Measurements from ENCODE around the gene CCDC12. TPM values are rescaled to one million over a fixed set of nuclear protein-coding genes. Genes with fewer than 3 reads are reported as not detected.

CCDC12 gene
- total and polyA plus RNA-seq, 2 of the 13 experiments (the other 11 are each of a cell fraction or from before 2014, with no cell fraction given), result 30.1 to 49.5 TPM

GRCh38 chr3:47018269-47018611, 41.7 kb upstream of the CCDC12 start (continued):
- TF ChIP-seq FOXA3 (CRISPR knock-in tag; IDR thresholded peaks at IDR 0.05) (peak; percentile 48; the same call in 1 of the 2 replicates), ZNF343 (CRISPR knock-in tag; IDR thresholded peaks at IDR 0.05) (no peak), PAWR (CRISPR knock-in tag; IDR thresholded peaks at IDR 0.05; ENCODE audit: borderline replicate concordance) (no peak), USF2 (IDR thresholded peaks at IDR 0.05; ENCODE audit: low read depth, low read length) (no peak), USF2 (CRISPR knock-in tag; IDR thresholded peaks at IDR 0.05; ENCODE audit: borderline replicate concordance) (no peak), ZBTB7A (CRISPR knock-in tag; IDR thresholded peaks at IDR 0.05) (no peak), ZNF235 (CRISPR knock-in tag; IDR thresholded peaks at IDR 0.05; ENCODE audit: borderline replicate concordance) (no peak), IKZF5 (CRISPR knock-in tag; IDR thresholded peaks at IDR 0.05) (no peak), TBP (CRISPR knock-in tag; IDR thresholded peaks at IDR 0.05) (no peak), TEAD3 (CRISPR knock-in tag; optimal IDR thresholded peaks at IDR 0.05; ENCODE audit: borderline replicate concordance) (no peak), PHF21A (CRISPR knock-in tag; IDR thresholded peaks at IDR 0.05) (peak; percentile 60; the same call in 1 of the 2 replicates), BORCS8-MEF2B (CRISPR knock-in tag; IDR thresholded peaks at IDR 0.05) (no peak), PHF8 (CRISPR knock-in tag; IDR thresholded peaks at IDR 0.05) (no peak), SMARCC2 (IDR thresholded peaks at IDR 0.05) (no peak), HNF4A (CRISPR knock-in tag; IDR thresholded peaks at IDR 0.05) (peak; percentile 89), BRCA1 (CRISPR knock-in tag; IDR thresholded peaks at IDR 0.05) (no peak), NFYC (CRISPR knock-in tag; IDR thresholded peaks at IDR 0.05) (no peak), HNF4G (IDR thresholded peaks at IDR 0.05; ENCODE audit: borderline replicate concordance, low read depth, low read length) (peak; percentile 77), HNF4G (CRISPR knock-in tag; IDR thresholded peaks at IDR 0.05; ENCODE audit: borderline replicate concordance, low read depth) (no peak), MEF2D (CRISPR knock-in tag; IDR thresholded peaks at IDR 0.05) (no peak), PRDM4 (CRISPR knock-in tag; IDR thresholded peaks at IDR 0.05; ENCODE audit: borderline replicate concordance) (no peak), NCOA2 (CRISPR knock-in tag; IDR thresholded peaks at IDR 0.05) (0 out of 2 replicates have a peak, but pooled peaks have one; percentile 32), HHEX (CRISPR knock-in tag; IDR thresholded peaks at IDR 0.05) (no peak), FOSL1 (CRISPR knock-in tag; IDR thresholded peaks at IDR 0.05; ENCODE audit: borderline replicate concordance) (no peak), RORA (CRISPR knock-in tag; IDR thresholded peaks at IDR 0.05) (no peak), ZMYM3 (CRISPR knock-in tag; IDR thresholded peaks at IDR 0.05) (no peak), ZNF782 (CRISPR knock-in tag; IDR thresholded peaks at IDR 0.05; ENCODE audit: borderline replicate concordance) (no peak), FOXO4 (CRISPR knock-in tag; conservative IDR thresholded peaks at IDR 0.05) (no peak)
